GM18858 (cell line): Measurements from ENCODE around the gene PRAC1.

Experiments
- ATAC-seq: cut with Tn5 transposase; IDR thresholded peaks from one replicate; pipeline ENCODE4 v1.9.1; 2021; ENCODE audit not compliant: unreplicated experiment

Gene PRAC1

DNA sequence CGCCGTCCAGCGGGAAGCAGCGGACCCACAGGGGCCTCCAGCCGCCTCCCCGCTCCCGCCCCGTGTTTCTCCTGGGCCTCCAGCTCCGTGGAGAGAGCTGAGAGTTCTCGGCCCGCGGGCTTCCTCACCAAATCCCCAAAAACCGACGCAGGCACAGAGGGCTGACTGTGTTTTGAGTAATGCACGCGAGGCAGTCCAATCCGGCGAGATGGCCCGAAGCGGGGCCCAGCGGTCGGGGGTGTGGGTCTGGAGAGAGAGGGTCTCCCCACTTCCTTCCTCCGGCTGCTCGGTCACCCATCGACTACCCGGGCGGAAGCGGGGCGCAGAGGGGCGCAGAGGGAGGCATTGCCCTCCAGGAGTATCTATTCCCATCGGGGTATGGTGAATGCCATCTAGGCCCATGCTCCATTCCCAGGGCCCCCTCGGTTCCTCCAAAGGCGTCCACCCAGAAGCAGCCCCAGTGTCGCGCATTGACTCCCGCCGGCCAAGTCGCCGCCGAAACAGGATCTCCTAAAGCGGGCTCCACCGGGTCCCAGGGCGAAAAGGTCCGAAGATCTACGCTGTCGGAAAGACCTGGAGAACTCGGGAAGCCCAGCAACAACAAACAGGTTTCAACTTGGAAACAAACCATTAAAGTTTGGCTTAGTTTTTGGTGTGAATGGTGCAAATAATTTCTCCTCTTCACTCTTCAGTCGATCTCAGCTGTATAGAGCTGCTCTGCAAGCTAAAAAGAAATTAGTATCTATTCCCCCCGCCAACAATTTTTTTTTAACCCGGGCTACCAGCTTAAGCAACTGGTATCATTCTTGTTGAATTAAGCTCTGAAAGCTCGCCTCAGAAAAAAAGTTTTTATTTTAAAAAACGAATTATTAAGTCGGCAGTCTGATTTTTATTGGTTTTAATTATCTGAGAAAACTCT, 25.4 kb upstream of the PRAC1 start:
- no peak for ATAC-seq

DNA sequence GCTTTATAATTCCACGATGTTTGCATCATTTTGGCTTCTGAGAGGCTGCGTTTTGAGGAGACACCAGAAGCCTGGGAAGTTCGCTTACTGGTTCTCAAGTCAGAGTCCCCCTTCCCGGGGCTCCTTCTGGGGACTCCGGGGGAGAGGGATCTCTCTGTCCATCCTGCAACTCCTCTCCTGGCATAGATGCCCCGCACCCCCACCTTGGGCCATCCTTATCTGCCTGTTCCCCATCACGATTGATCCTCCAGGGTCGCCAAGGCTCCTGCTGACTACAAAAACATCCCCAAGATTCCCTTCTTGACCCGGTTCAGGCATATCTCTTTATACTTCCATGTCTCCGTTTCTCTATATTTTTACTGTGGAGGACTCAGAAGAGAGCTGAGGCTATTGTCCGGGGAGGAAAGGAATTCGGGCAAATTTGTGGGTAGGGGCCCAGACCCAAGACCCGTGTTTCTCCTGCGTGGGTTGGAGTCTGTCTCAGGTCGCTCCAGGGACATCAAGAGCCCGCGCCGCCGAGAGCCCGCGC, 24.7 kb upstream of the PRAC1 start:
- ATAC-seq, result no peak

DNA sequence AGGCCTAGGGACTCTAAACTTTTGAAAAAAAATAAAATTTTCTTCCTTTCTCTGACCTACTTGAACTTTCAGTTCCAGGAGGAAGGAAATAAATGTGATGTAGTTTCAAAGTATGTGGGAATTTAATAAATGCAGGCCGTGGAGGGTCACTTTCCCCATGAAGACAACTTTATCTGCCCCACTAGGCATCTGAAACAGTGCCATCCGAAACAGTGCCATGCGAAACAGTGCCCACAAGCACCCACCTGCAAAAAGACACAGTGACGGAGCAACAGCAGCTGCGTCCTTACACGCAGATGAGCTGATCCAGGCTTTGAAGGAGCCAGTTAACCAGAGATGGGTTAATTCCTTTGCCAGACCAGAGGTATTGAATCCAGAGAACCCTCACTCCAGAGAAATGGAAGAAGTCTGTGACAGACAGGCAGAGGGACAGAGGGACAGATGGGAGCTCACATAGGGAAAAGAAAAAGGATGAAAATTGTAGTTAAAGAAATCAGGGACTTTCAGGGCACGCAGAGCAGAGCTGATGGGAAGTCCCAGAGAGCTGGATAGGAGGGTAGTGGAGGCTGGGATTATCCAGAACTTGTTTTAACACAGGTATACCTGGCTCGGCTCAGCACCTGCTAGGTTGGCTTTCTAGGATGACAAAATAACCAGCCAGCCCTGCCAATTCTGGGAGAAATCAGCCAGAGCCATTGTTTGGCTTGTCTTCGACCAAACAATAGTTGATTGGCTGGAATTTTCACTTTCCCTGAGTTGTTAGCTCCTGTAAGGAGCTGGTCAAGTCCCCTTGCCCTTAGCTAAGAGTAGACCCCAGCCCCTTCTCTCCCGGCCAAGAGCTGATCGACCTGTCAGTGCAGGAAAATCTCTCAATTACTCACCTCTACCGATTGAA, 23.3 kb upstream of the PRAC1 start:
- ATAC-seq, result no peak

DNA sequence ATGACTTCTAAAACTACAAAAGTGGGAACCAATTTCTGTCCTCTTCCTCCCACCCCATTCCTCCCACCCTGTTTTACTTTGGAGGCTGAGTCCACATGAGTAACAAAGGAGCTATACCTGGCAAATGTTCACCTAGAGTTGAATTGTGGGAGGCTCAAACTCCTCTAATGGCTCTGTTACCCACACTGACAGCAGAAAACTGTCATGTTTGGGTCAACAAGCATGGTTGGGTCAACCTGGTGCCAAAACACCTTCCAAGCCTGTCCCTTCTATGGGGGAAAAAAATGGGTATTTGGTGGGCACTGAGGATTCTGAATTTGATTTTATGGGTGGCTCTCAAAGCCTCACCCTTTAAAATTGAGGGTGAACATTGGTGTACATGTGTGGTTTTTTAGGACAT, 18.2 kb upstream of the PRAC1 start:
- ATAC-seq, result no peak

DNA sequence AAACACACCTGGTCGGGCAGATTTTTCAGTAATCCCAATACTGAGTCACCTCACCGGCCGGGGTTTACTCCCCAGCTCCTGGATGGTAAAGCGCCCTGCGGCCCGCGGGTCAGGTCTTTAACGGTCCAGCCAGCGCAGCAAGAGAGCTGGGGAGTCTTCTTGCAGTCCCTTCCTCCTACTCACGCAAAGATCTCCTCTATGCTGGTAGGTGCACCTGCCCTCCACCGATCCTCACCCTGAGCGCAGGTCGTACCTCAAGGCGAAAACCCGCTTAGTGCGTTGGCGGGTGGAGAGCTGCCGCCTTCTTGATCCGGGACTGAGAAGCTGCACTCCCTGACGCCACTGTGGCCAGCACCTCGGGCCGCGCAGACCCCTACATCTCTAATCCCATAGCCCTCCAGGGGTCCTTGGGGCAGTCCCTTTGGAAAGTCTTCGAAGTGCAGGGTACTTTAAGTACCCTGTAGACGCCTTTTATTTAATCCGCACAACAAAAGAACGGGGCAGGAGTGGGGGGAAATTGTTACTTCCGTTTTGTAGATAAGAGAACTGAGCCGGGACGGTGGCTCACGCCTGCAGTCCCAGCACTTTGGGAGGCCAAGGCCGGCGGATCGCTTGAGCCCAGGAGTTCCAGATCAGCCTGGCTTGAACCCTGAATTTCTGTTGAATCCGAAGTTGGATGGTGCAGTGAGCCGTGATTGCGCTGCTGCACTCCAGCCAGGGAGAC, 16.6 kb upstream of the PRAC1 start:
- no peak for ATAC-seq

DNA sequence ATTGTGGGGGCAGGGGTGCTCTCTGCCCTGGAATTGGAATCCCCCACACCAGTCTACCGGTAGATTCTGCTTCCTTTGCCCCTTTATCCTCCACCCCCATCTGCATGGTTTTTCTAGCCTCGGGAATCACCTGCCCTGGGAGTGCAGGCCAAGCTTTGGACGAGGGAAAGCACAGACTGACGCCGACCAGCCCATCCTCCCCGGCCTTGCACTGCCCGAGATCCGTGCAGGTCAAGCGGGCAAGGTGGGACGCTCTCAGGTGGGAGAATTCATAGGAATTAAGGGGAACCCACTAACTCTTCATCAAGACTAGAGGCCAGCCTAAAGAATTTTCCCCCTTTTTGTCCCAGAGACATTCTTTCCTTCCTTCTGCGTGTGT, 16.1 kb upstream of the PRAC1 start:
- ATAC-seq, result no peak

DNA sequence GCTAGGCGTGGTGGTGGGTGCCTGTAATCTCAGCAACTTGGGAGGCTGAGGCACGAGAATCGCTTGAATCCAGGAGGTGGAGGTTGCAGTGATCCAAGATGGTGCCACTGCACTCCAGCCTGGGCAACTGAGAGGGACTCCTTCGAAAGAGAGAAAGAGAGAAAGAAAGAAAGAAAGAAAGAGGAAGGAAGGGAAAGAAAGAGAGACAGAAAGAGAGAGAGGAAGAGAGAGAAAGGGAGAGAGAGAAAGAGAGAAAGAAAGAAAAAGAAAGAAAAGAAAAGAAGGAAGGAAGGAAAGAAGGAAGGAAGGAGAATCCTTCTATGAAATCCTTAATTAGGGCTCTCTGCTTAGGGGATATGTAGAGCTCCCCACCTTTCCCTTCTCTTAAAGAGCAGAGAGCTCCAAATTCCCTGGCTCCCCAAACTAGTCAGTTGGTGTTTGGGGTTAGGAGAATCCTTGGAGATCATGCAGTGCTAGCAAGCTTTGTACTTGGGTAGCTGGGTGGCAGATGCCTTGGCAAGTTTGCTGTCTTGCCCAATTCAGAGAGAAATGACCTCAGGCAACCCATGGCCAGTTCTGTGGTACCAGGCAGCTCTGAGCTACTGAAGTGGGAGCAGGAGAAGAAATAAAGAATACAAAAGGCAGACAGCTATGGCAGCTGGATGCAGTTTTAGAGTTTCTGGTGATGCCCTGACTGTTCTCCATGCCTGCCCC, 15.2 kb upstream of the PRAC1 start:
- ATAC-seq, result no peak

DNA sequence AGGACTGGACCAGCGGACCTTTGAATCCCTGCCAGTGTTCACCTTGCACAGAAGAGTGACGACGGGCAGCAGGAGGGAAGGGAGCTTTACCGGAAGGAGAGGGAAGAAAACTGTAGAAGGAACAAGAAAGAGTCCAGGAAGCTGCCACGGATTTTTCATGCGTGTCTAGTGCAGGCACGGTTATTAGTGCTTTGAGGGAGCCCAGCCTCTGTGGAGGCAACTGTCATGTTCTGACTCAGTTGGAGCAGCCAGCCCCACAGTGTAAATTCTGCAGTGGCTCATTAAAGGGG, 12.7 kb upstream of the PRAC1 start:
- no peak for ATAC-seq

DNA sequence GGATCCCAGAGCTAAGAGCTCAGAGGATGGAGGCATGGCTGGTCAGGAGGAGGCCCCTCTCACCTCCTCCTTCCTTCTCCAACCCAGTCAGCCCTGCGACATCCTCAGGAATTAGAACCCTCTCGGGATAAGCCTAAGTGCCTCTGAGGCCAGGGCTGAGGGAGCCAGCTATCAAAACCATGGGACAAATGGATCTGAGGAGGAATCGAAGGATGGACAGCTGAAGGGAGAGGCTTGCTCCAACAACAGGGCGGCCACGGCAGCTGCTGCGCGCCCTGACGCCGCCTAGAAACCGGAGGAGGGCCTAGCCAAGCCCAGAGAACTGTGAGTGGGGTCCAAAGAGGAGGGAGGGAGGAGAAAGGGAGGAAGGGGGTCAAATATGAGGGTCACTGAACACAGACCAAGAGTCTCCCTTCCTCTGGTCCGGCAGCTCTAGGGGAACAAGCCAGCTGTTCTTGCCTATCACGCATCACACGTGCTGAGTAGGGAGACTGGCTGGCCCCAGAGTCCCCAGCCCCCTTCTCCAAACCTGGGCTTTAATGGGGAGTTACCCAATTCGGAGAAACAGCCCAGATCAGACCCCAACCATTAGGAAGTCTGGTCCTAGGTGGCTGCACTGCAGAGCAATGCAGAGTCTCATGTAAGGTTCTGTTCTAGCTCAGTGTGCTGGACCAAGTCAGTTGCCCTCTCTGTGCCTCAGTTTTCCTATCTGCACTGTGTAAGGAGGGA, 12.2 kb upstream of the PRAC1 start:
- no peak for ATAC-seq

DNA sequence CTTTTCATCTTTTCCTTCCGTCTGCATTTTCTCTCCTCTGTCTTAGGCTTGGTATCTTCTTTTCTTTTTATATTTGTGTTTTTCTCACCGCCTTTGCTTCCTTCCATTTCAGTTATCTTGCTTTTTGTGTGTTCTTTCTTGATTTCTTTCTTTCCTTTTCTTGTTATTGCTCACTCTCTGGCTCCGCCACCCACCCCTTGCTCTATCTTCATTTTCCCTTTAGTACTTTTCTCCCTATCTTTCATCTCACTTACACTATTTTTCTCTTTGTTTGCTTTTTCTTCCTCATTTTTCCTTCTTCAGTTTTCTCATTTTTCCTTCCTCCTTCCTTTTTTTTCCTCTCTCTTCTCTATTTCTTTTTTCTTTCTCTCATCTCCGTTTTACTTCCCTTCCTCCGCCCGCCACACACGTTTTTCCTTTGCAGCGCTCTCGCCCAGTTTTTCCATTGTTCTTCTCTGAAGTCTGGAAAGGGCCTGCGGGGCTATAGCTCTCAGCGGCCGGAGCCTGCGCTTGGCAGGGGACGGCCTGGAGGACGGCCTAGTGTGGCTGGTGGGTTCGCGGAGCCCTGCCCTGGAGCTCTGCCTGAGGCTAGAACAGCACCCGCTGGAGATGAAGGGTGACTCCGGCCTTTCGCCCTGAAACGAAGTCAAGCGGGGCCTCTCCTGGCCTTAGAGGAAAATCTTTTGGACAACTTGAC, 11.5 kb upstream of the PRAC1 start:
- no peak for ATAC-seq

DNA sequence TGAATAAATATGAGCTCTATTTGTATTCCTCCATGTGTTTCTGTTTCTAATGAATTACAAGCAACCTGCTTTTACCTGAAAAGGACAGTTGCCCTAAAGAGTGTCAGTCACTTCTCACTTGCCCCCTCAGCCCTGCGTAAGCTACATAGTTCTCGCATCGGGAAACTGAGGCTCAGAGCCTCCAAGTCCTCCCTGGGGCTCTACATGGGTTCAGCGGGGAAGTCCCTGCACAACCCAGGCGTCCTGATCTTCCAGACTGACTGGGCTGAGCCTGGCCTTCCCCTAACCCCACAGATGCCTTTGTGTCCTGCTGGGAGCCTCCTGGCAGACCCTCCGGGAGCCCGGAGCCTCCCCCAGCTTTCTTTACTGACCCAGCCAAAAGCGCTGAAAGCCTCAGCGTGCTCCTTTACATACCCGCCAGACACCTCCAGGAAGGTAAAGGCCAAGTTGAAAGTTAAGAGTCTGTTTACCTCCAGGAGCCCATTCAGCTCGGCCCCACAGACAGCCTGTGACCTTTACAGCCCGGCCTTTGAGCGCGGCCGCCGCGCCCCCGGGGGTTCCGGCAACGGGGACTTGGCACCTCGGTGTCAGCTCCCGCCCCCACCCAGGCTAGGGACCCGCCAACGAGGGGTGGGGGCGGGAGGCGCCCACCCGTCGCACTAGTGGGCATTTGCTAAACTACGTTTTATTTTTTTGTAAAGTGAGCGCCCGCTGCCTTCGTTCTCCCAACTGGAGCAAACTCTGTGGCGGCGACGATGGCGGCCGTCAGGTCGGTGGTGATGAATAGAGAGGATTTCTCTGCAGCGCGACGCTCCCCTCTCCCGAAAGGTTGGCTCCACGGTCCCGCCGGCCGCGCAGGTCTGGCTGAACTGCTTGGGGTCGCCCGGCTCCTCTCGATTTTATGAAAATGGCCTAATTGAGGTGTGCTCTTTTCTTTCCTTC, 10.6 kb upstream of the PRAC1 start:
- ATAC-seq, result no peak

DNA sequence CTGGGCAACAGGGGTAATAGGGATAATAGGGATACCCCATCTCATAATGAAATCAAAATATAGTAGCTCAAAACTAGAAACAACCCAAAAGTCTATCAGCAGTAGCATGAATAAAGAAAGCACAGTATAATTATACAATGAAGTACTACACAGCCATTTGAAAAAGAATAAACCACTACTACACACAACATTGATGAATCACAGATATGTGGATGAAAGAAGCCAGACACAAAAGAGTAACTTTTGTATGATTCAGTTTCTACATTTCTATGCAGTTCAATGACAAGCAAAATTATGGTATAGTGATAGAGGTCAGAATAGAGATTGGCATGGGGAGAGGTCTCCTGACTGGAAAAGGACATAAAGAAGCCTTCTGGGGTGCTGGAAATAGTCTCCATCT, 9.0 kb upstream of the PRAC1 start:
- no peak for ATAC-seq

DNA sequence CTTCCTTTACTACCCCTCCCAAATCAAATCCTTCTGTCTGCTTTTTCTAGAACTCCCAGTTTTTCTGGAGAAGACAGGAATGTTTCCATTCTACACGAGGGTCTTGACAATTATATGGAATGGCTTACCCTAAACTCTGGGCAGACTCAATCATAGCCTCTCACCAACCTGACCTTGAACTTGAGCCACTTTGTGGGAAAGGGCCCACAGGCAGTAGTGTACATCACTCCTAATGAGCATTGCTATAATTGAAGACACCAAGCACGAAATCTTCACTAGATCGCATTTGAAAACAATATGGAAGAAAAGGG, 7.9 kb upstream of the PRAC1 start:
- ATAC-seq, result no peak

DNA sequence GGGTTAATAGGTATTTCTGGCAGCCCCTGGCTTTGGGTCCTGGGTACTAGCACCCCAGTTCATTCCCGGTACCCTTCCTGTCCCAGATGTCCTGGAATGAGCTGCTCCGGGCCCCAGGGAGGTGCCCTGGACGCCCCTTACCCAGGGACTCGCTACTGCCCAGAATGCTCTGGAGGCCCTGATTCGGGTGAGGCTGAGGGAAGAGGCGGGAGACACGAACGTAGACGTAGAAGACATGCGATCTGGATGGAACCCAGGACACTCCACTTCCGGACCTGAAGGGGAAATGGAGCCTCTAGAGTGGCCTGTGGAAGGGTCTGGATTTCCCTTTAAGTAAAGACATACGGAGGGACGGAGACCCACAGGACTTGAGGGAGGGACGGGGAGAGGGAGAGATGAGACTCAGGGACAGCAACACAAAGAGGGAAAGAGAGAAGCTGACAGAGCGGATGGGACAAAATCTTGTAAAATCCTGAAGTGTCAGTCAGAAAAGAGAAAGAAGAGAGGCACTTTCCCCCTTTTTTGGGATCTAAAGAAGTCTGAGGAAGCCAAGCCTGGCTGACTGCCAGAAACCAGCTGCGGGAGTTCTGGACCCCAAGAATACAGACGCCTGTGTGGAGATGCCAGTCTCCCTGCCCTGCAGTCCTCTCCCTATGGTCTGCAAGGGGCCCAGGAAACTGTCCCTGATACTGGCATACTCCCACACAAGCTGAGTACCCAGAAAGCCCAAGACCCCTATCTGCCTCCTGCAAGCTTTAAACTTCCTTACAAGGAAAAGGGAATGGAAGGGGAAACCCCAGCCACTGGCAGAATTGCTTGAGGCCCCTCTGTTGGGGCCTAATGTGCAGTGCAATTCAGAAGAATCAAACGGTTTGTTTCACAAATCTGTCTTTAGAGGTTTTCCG, 7.3 kb upstream of the PRAC1 start:
- no peak for ATAC-seq

DNA sequence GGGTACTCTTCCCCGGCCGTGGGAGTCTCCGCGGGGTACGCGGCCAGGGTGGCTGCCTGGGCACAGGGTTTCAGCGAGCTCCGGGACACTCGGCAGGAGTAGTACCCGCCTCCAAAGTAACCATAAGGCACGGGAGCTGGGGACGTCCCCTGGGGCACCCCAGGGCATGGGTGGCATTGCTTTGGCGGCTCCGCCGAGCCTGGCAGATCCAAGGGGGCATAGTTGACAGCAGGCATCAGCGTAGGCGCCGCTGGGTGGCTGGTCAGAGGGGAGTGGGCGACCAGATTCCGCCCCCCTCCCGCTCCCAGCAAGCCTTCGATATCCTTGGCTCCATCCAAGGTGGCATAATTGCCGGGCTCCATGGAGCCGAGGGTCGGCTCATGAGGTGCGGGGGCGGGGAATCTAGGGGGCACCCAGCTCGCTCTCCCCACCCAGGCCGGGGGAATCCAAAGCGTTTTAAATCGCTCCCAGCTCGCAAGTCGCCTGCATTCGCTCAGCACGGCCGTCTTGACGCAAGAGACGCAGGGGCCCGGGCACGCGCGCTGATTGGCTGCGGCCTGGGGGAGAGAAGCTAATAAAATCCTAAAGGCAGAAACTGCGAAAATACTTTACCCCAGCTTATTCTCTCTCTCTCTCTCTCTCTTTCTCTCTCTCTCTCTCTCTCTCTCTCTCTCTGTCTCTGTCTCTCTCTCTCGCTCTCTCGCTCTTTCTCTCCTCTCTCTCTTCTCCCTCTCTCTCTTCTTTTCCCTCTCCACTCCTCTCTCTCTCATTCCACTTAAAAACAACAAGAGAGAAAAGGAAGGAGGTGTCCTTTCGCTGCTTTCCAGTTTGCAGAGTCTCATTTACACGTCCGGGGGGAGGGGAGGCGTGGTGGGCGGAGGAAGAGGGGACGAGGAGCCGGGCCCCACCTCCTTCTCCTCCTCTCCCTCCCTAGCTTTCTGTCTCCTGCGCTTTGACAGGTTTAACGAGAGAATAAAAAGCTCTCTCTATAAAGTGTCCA, 6.2 kb upstream of the PRAC1 start, which contains the start of gene HOXB13:
TSS of gene HOXB13 (minus strand) at position 519 of the 1,000 bp plus-strand sequence. CDS start at position 362, 157 bp downstream.
- ATAC-seq, result no peak
